ENCODE measurements around the gene TSR1. TPM values are rescaled to one million over a fixed set of nuclear protein-coding genes. Genes with fewer than 3 reads are reported as not detected.
"Not testable (repeated sequence)": the region's sequence is repeated elsewhere in the genome, so short reads cannot be mapped to it uniquely, and the experiment has no call there.

Gene TSR1
- total RNA-seq, 1 experiment from 2014 or later: 42.1 TPM

- no peak for DNase-seq
- Histone ChIP-seq H3K4me2 (ENCODE audit: low read depth, low read length, poor library complexity, severe bottlenecking) (no peak overlapping the region), H3K9me2 (replicated peaks; ENCODE audit: insufficient read depth, low read length) (no peaks in the 10 kb centered on the region), H2AFZ (ENCODE audit: low read length) (no peak overlapping the region), H3K79me2 (ENCODE audit: low read length) (no peaks in the 10 kb centered on the region), H3K27ac (ENCODE audit: low read length) (no peak overlapping the region), H4K20me1 (ENCODE audit: insufficient read depth, low read depth, low read length) (no peaks in the 10 kb centered on the region), H3K4me1 (ENCODE audit: low read length) (no peaks in the 10 kb centered on the region), H3K27me3 (ENCODE audit: low read length) (no peaks in the 10 kb centered on the region), H3K36me3 (ENCODE audit: insufficient read depth, low read length) (peaks cover 4% of the 10 kb centered on the region), H3K4me3 (ENCODE audit: low read length) (no peak overlapping the region), H3K9ac (ENCODE audit: low read length) (no peak overlapping the region), H3K9me3 (ENCODE audit: low read length) (no peaks in the 10 kb centered on the region)
Measured at GRCh38 chr17:2317796-2318195, 18.5 kb downstream of the TSR1 start.

GRCh38 chr17:2316916-2317205 lies 19.4 kb downstream of the TSR1 start:
- not testable (repeated sequence) for H3K4me2 ChIP-seq (ENCODE audit: low read depth, low read length, poor library complexity, severe bottlenecking)

GRCh38 chr17:2312736-2313135 lies 23.5 kb downstream of the TSR1 start:
- Histone ChIP-seq H3K36me3 (ENCODE audit: insufficient read depth, low read length) (no peaks in the 10 kb centered on the region), H3K4me3 (ENCODE audit: low read length) (no peak overlapping the region), H3K79me2 (ENCODE audit: low read length) (peaks cover 6% of the 10 kb centered on the region; the same call in 1 of the 2 replicates), H3K4me1 (ENCODE audit: low read length) (no peaks in the 10 kb centered on the region), H3K27ac (ENCODE audit: low read length) (no peak overlapping the region), H3K9me3 (ENCODE audit: low read length) (no peaks in the 10 kb centered on the region), H3K9me2 (replicated peaks; ENCODE audit: insufficient read depth, low read length) (no peaks in the 10 kb centered on the region), H3K4me2 (ENCODE audit: low read depth, low read length, poor library complexity, severe bottlenecking) (no peak overlapping the region), H3K9ac (ENCODE audit: low read length) (no peak overlapping the region), H4K20me1 (ENCODE audit: insufficient read depth, low read depth, low read length) (no peaks in the 10 kb centered on the region), H3K27me3 (ENCODE audit: low read length) (no peaks in the 10 kb centered on the region), H2AFZ (ENCODE audit: low read length) (no peak overlapping the region)
- no peak for DNase-seq

More at GRCh38 chr17:2316916-2317205, 19.4 kb downstream of the TSR1 start:
- H3K79me2 ChIP-seq (ENCODE audit: low read length); H3K36me3 ChIP-seq (ENCODE audit: insufficient read depth, low read length); H3K9me2 ChIP-seq (replicated peaks; ENCODE audit: insufficient read depth, low read length); H3K27me3 ChIP-seq (ENCODE audit: low read length); H2AFZ ChIP-seq (ENCODE audit: low read length); H3K9me3 ChIP-seq (ENCODE audit: low read length); H3K27ac ChIP-seq (ENCODE audit: low read length); H3K4me3 ChIP-seq (ENCODE audit: low read length); DNase-seq; H3K4me1 ChIP-seq (ENCODE audit: low read length); H4K20me1 ChIP-seq (ENCODE audit: insufficient read depth, low read depth, low read length); H3K9ac ChIP-seq (ENCODE audit: low read length): not testable (repeated sequence)

GRCh38 chr17:2309338-2310154 lies 26.7 kb downstream of the TSR1 start:
- H3K36me3 ChIP-seq (ENCODE audit: insufficient read depth, low read length): no peaks in the 10 kb centered on the region
- no peaks in the 10 kb centered on the region for H4K20me1 ChIP-seq (ENCODE audit: insufficient read depth, low read depth, low read length)
- H3K4me1 ChIP-seq (ENCODE audit: low read length): peaks cover 6% of the 10 kb centered on the region
- no peak for DNase-seq
- no peaks in the 10 kb centered on the region for H3K27me3 ChIP-seq (ENCODE audit: low read length)
- no peak overlapping the region for H3K9ac ChIP-seq (ENCODE audit: low read length)
- H3K79me2 ChIP-seq (ENCODE audit: low read length): peaks cover 29% of the 10 kb centered on the region
- H2AFZ ChIP-seq (ENCODE audit: low read length): no peak overlapping the region
- no peaks in the 10 kb centered on the region for H3K9me3 ChIP-seq (ENCODE audit: low read length)
- no peak overlapping the region for H3K27ac ChIP-seq (ENCODE audit: low read length)
- no peak overlapping the region for H3K4me2 ChIP-seq (ENCODE audit: low read depth, low read length, poor library complexity, severe bottlenecking)
- no peaks in the 10 kb centered on the region for H3K9me2 ChIP-seq (replicated peaks; ENCODE audit: insufficient read depth, low read length)
- no peak overlapping the region for H3K4me3 ChIP-seq (ENCODE audit: low read length)

GRCh38 chr17:2304931-2305330 lies 31.3 kb downstream of the TSR1 start:
- no peak for DNase-seq
- H3K36me3 ChIP-seq (ENCODE audit: insufficient read depth, low read length): peaks cover 5% of the 10 kb centered on the region; the same call in 1 of the 2 replicates
- H3K4me2 ChIP-seq (ENCODE audit: low read depth, low read length, poor library complexity, severe bottlenecking): peak overlapping the region; percentile 78
- no peaks in the 10 kb centered on the region for H3K9me2 ChIP-seq (replicated peaks; ENCODE audit: insufficient read depth, low read length)
- no peak overlapping the region for H3K27ac ChIP-seq (ENCODE audit: low read length)
- H4K20me1 ChIP-seq (ENCODE audit: insufficient read depth, low read depth, low read length): 0 out of 2 replicates have a peak, but pooled peaks cover 5% of the 10 kb centered on the region
- peaks cover 72% of the 10 kb centered on the region for H3K79me2 ChIP-seq (ENCODE audit: low read length)
- peak overlapping the region; percentile 100; the same call in 1 of the 2 replicates for H3K4me3 ChIP-seq (ENCODE audit: low read length)
- no peak overlapping the region for H3K9ac ChIP-seq (ENCODE audit: low read length)
- no peak overlapping the region for H2AFZ ChIP-seq (ENCODE audit: low read length)
- H3K4me1 ChIP-seq (ENCODE audit: low read length): peaks cover 22% of the 10 kb centered on the region
- H3K27me3 ChIP-seq (ENCODE audit: low read length): no peaks in the 10 kb centered on the region
- H3K9me3 ChIP-seq (ENCODE audit: low read length): no peaks in the 10 kb centered on the region

- DNase-seq: peak; percentile 97
- H2AFZ ChIP-seq (ENCODE audit: low read length): peak within 1 kb of the TSS; percentile 86
- peaks cover 80% of the 10 kb centered on the region for H3K79me2 ChIP-seq (ENCODE audit: low read length)
Measured at GRCh38 chr17:2303204-2304188, 32.8 kb downstream of the TSR1 start, which contains the start of the genes SMG6 and SRR. TSS of gene SMG6 (minus strand) at chr17:2303785. CDS start at chr17:2303720, 65 bp downstream. TSS of gene SRR (plus strand) at chr17:2303950. CDS start at chr17:2315561, 11,611 bp downstream.

GRCh38 chr17:2302778-2303203 lies 33.5 kb downstream of the TSR1 start:
- H3K27me3 ChIP-seq (ENCODE audit: low read length): no peaks in the 10 kb centered on the region
- H4K20me1 ChIP-seq (ENCODE audit: insufficient read depth, low read depth, low read length): 0 out of 2 replicates have a peak, but pooled peaks cover 5% of the 10 kb centered on the region
- peak overlapping the region; percentile 100 for H3K9ac ChIP-seq (ENCODE audit: low read length)
- H3K4me1 ChIP-seq (ENCODE audit: low read length): peaks cover 22% of the 10 kb centered on the region
- H3K4me3 ChIP-seq (ENCODE audit: low read length): peak overlapping the region; percentile 100
- no peaks in the 10 kb centered on the region for H3K9me2 ChIP-seq (replicated peaks; ENCODE audit: insufficient read depth, low read length)
- H3K4me2 ChIP-seq (ENCODE audit: low read depth, low read length, poor library complexity, severe bottlenecking): peak overlapping the region; percentile 88
- peak overlapping the region; percentile 86 for H2AFZ ChIP-seq (ENCODE audit: low read length)
- peaks cover 78% of the 10 kb centered on the region for H3K79me2 ChIP-seq (ENCODE audit: low read length)
- peak overlapping the region; percentile 41 for H3K27ac ChIP-seq (ENCODE audit: low read length)
- peak; percentile 67 for DNase-seq
- H3K9me3 ChIP-seq (ENCODE audit: low read length): no peaks in the 10 kb centered on the region
- peaks cover 8% of the 10 kb centered on the region; the same call in 1 of the 2 replicates for H3K36me3 ChIP-seq (ENCODE audit: insufficient read depth, low read length)

More at GRCh38 chr17:2303204-2304188, 32.8 kb downstream of the TSR1 start, which contains the start of the genes SMG6 and SRR:
- peak within 1 kb of the TSS; percentile 88 for H3K4me2 ChIP-seq (ENCODE audit: low read depth, low read length, poor library complexity, severe bottlenecking)
- H3K4me3 ChIP-seq (ENCODE audit: low read length): peak within 1 kb of the TSS; percentile 100
- peak within 1 kb of the TSS; percentile 100 for H3K9ac ChIP-seq (ENCODE audit: low read length)
- no peaks in the 10 kb centered on the region for H3K9me2 ChIP-seq (replicated peaks; ENCODE audit: insufficient read depth, low read length)
- peak within 1 kb of the TSS; percentile 41 for H3K27ac ChIP-seq (ENCODE audit: low read length)
- H3K27me3 ChIP-seq (ENCODE audit: low read length): no peaks in the 10 kb centered on the region
- H3K4me1 ChIP-seq (ENCODE audit: low read length): peaks cover 22% of the 10 kb centered on the region
- no peaks in the 10 kb centered on the region for H3K9me3 ChIP-seq (ENCODE audit: low read length)
- 0 out of 2 replicates have a peak, but pooled peaks cover 5% of the 10 kb centered on the region for H4K20me1 ChIP-seq (ENCODE audit: insufficient read depth, low read depth, low read length)
- H3K36me3 ChIP-seq (ENCODE audit: insufficient read depth, low read length): peaks cover 8% of the 10 kb centered on the region; the same call in 1 of the 2 replicates
